ENCODE data around the gene FAM187B.

DNA sequence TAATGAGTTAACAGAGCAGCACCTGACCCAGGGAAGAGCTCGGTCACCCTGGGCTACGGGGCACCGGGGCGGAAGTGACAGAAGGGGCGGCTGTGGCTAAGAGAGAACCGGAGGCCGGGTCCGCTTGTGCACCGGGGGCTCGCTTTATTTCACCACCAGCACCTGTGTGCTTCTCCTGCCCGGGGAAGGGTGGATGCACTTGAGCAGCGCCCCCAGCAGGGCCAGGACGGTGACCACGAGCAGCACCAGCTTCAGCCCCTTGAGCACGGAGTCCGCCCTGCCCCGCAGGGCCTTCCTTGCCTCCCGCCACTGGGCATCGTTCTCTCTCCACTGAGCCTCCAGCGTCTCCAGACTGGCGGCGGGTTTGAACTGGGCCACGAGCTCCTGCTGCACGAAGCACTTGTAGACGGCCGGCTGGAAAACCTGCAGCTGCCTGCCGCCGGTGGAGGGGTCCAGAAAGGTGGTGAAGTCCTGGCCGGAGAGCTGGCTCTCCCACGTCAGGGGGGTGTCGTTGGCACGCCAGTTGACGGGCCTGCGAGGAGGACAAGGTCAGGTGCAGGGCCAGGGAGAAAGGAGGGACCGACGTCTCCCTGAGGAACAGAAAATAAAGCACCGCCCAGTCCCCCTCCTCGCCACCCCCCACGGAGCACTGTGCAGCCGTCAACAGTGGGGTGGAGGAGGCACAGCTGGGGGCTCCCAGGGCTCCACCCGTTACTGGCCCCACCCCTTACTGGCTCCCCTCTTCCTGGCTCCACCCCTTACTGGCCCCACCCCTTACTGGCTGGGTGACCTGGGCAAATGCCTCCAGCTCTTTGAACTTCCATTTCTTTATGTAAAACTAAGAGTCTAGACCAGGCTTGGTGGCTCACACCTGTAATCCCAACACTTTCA lies 3.6 kb downstream of the FAM187B start:
- TF ChIP-seq GATA3 (IDR thresholded peaks at IDR 0.05; ENCODE audit: low read depth, low read length), result no peak
- no peak for TF ChIP-seq GATA2 (IDR thresholded peaks at IDR 0.05; ENCODE audit: low read depth, low read length)
